HG02678 (cell line): Measurements from ENCODE around the gene THADA.
"Not testable (repeated sequence)": the region's sequence is repeated elsewhere in the genome, so short reads cannot be mapped to it uniquely, and the experiment has no call there.

Experiments
- ATAC-seq: cut with Tn5 transposase; IDR thresholded peaks from one replicate; pipeline ENCODE4 v1.9.1; 2021; ENCODE audit warnings: mild to moderate bottlenecking, moderate library complexity; ENCODE audit not compliant: unreplicated experiment

THADA gene

GRCh38 chr2:43285987-43286386, 309.9 kb downstream of the THADA start:
- ATAC-seq = no peak

- no peak for ATAC-seq
Observed at GRCh38 chr2:43284967-43285366, 310.9 kb downstream of the THADA start.

GRCh38 chr2:43284347-43284746, 311.5 kb downstream of the THADA start:
- ATAC-seq = not testable (repeated sequence)

GRCh38 chr2:43280994-43281393, 314.8 kb downstream of the THADA start:
- ATAC-seq = no peak

- ATAC-seq = no peak
Observed at GRCh38 chr2:43279317-43279840, 316.5 kb downstream of the THADA start.

- no peak for ATAC-seq
Observed at GRCh38 chr2:43278564-43279220, 317.1 kb downstream of the THADA start.

- ATAC-seq = no peak
Observed at GRCh38 chr2:43276962-43277391, 318.9 kb downstream of the THADA start.

- no peak for ATAC-seq
Observed at GRCh38 chr2:43276266-43276941, 319.4 kb downstream of the THADA start.

- no peak for ATAC-seq
Observed at GRCh38 chr2:43274721-43275120, 321.1 kb downstream of the THADA start.

GRCh38 chr2:43274055-43274454, 321.8 kb downstream of the THADA start:
- ATAC-seq = no peak

- ATAC-seq = peak; percentile 52
Observed at GRCh38 chr2:43273529-43273928, 322.3 kb downstream of the THADA start.

GRCh38 chr2:43270930-43271615, 324.8 kb downstream of the THADA start:
- ATAC-seq = no peak

GRCh38 chr2:43270461-43270860, 325.4 kb downstream of the THADA start:
- no peak for ATAC-seq

GRCh38 chr2:43269706-43270105, 326.1 kb downstream of the THADA start:
- ATAC-seq = no peak

GRCh38 chr2:43269074-43269572, 326.7 kb downstream of the THADA start:
- ATAC-seq = no peak

- no peak for ATAC-seq
Observed at GRCh38 chr2:43268066-43268953, 327.5 kb downstream of the THADA start.

- no peak for ATAC-seq
Observed at GRCh38 chr2:43267381-43267780, 328.5 kb downstream of the THADA start.

- no peak for ATAC-seq
Observed at GRCh38 chr2:43266711-43267111, 329.1 kb downstream of the THADA start.

GRCh38 chr2:43265421-43265820, 330.4 kb downstream of the THADA start:
- no peak for ATAC-seq

GRCh38 chr2:43265001-43265400, 330.8 kb downstream of the THADA start:
- ATAC-seq = no peak

GRCh38 chr2:43262951-43263350, 332.9 kb downstream of the THADA start:
- no peak for ATAC-seq
